GM23338 (cell line): ENCODE data around the gene LPP.

ENCODE experiments used
- CREB1 ChIP-seq: fragments of 250-450 bp; sonication (Bioruptor Pico); IDR thresholded peaks from 2 replicates; pipeline ENCODE4 v1.5.0; 2020; ENCODE audit warnings: low read depth, mild to moderate bottlenecking, moderate library complexity
- CTCF ChIP-seq, 2 experiments: fragments of 200-600 bp in 1 of 2; sonication (generic) in 1 of 2; conservative IDR thresholded peaks; 2 replicates each; pipeline versions ENCODE4 v1.5.1 to v1.6.1; 2016 to 2017; ENCODE audit warnings: antibody characterized with exemption in 2 of 2, low read depth in 2 of 2, mild to moderate bottlenecking in 2 of 2, moderate library complexity in 1 of 2
- ETS1 ChIP-seq: IDR thresholded peaks from 2 replicates; pipeline ENCODE4 v1.6.1; 2016; ENCODE audit warnings: antibody characterized with exemption
- EZH2 ChIP-seq: fragments of 200-600 bp; sonication (generic); IDR thresholded peaks from one replicate; pipeline ENCODE4 v1.8.0; 2017; ENCODE audit warnings: antibody characterized with exemption, mild to moderate bottlenecking, low read depth; ENCODE audit not compliant: unreplicated experiment
- EZH2phosphoT487 ChIP-seq: fragments of 200-600 bp; sonication (generic); IDR thresholded peaks from one replicate; pipeline ENCODE4 v1.8.1; 2018; ENCODE audit warnings: antibody characterized with exemption; ENCODE audit not compliant: unreplicated experiment
- JUNB ChIP-seq: IDR thresholded peaks from one replicate; pipeline ENCODE4 v1.6.1; 2016; ENCODE audit warnings: antibody characterized with exemption; ENCODE audit not compliant: unreplicated experiment
- NANOG ChIP-seq: IDR thresholded peaks from 2 replicates; pipeline ENCODE4 v1.6.1; 2016; ENCODE audit warnings: antibody characterized with exemption, borderline replicate concordance
- POLR2AphosphoS5 ChIP-seq: IDR thresholded peaks from 2 replicates; pipeline ENCODE4 v1.6.1; 2016; ENCODE audit warnings: antibody characterized with exemption, low read depth
- REST ChIP-seq: IDR thresholded peaks from one replicate; pipeline ENCODE4 v1.6.1; 2018; ENCODE audit warnings: antibody characterized with exemption; ENCODE audit not compliant: unreplicated experiment
- STAT1 ChIP-seq: IDR thresholded peaks from one replicate; pipeline ENCODE4 v1.6.1; 2016; ENCODE audit warnings: antibody characterized with exemption; ENCODE audit not compliant: unreplicated experiment
- ZNF114 ChIP-seq: fragments of 250-450 bp; sonication (Bioruptor Pico); IDR thresholded peaks from 2 replicates; pipeline ENCODE4 v1.5.0; 2020; ENCODE audit warnings: mild to moderate bottlenecking, moderate library complexity
- ZNF331 ChIP-seq: fragments of 250-450 bp; sonication (Bioruptor Pico); IDR thresholded peaks from 2 replicates; pipeline ENCODE4 v1.5.0; 2020; ENCODE audit warnings: low read depth, mild to moderate bottlenecking, moderate library complexity
- ZNF462 ChIP-seq: fragments of 250-450 bp; sonication (Bioruptor Pico); IDR thresholded peaks from 2 replicates; pipeline ENCODE4 v1.5.0; 2020; ENCODE audit warnings: mild to moderate bottlenecking, moderate library complexity

- no peak for TF ChIP-seq CTCF (conservative IDR thresholded peaks at IDR 0.05; ENCODE audit: low read depth in 2 of 2)
- TF ChIP-seq POLR2AphosphoS5, result no peak
- no peak for TF ChIP-seq EZH2
- no peak for TF ChIP-seq ZNF114 (CRISPR knock-in tag)
- TF ChIP-seq JUNB, result no peak
- TF ChIP-seq REST, result no peak
- no peak for TF ChIP-seq ZNF331 (CRISPR knock-in tag)
- TF ChIP-seq CREB1 (CRISPR knock-in tag), result no peak
- TF ChIP-seq ETS1, result no peak
- TF ChIP-seq STAT1, result no peak
- no peak for TF ChIP-seq EZH2phosphoT487
- TF ChIP-seq NANOG, result no peak
- TF ChIP-seq ZNF462 (CRISPR knock-in tag), result no peak
Observed at GRCh38 chr3:188646592-188646991, 492.6 kb downstream of the LPP start.
